ENCODE measurements around the gene CASP12.
"Not testable (repeated sequence)": the region's sequence is repeated elsewhere in the genome, so short reads cannot be mapped to it uniquely, and the experiment has no call there.

Gene CASP12

DNA sequence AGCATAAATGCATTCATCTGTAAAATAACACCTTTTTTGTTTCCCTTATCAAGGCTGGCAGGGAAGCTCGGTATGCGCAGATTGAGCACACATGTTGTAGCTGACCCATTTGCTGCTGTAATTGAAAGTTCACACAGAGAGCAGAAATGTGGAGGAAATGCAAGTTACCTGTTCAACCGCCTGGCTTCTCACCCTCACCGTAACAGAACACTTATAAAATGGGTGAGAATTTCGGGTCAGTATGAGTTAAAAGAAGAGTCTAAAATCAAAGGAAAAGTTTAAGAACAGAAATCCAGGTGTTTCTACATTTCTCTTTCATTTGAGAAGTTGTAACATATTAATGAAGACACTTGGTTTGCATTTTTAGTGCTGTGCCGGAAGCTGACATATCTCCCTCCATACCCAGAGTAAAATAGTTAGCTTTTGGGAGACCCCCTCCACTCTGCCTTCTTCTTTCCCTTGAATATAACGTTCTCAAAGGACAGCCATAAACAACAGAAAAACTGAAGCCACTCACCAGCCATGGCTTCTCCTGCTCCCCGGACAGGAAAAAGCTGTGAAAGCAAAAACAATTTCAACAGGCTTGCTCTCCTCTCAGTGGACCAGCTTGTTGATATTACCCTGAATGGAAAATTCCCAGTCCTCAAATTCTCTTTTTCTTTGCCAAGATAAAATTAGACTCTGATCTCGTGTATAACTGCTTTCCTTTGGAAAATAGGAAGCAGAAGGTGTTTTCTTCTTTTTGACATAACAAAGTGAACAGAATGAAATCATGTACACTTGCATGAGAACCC, at the start of gene CASP12:
TSS of gene CASP12 (minus strand) at position 570 of the 794 bp plus-strand sequence.
- in situ Hi-C loops (cut with MboI; ENCODE audit: low sequenced_read_pairs), result no loop called here

DNA sequence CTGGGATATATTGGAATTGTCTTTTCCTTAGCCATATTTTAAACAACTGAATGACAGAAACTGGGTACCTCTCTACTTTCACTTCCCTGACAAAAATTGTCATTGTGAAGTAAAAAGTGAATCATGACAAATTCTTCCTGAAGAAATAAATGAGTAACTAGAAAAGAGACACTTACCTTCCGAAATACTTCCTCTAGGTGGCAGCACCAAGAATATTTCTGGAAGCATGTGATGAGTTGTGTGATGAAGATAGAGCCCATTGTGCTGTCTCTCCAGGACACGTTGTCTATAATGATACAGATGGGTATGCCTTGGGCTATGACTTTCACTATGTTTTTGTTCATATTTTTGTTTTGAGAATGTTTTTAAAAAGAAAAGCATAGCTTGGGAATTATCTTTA, 48.6 kb upstream of the CASP12 start:
- in situ Hi-C loops (cut with MboI; ENCODE audit: low sequenced_read_pairs), result no loop called here

GRCh38 chr11:104944076-104944475, 45.8 kb upstream of the CASP12 start:
- in situ Hi-C loops (cut with MboI; ENCODE audit: low sequenced_read_pairs), result no loop called here

DNA sequence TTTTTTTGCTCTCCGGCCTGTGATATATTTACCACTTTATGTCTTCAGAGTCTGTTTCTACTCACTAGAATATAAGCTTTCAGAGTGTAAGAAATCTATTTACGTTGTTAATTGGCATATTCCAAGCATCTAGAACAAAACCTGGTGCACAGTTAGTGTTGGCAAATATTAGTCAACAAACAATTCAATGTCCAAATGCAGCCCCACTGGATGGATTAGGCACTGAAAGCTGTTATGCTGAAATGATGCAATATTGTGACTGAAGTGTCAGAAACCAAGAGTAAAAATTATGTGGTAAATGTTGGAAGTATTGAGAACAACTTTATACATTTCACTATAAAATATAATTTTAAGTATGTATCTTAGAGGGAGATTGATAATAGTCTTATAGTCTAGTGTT, 45.3 kb upstream of the CASP12 start:
- in situ Hi-C loops (cut with MboI; ENCODE audit: low sequenced_read_pairs), result no loop called here

DNA sequence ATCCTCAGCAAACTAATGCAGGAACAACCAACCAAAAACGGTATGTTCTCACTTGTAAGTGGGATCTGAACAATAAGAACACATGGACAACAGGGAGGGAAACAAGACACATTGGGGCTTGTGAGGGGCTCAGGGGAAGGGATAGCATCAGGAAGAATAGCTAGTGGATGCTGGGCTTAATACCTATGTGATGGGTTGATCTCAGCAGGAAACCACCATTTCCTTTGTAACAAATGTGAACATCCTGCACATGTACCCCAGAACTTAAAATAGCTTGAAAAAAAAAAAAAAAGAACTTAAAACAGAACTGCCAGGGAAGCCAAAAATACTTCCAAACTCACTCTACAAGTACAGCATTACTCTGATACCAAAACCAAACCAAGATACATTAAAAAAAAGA, 36.3 kb upstream of the CASP12 start:
- in situ Hi-C loops (cut with MboI; ENCODE audit: low sequenced_read_pairs), result no loop called here

GRCh38 chr11:104934073-104934472, 35.8 kb upstream of the CASP12 start:
- in situ Hi-C loops (cut with MboI; ENCODE audit: low sequenced_read_pairs), result not testable (repeated sequence)

GRCh38 chr11:104928811-104929210, 30.6 kb upstream of the CASP12 start:
- in situ Hi-C loops (cut with MboI; ENCODE audit: low sequenced_read_pairs), result no loop called here

DNA sequence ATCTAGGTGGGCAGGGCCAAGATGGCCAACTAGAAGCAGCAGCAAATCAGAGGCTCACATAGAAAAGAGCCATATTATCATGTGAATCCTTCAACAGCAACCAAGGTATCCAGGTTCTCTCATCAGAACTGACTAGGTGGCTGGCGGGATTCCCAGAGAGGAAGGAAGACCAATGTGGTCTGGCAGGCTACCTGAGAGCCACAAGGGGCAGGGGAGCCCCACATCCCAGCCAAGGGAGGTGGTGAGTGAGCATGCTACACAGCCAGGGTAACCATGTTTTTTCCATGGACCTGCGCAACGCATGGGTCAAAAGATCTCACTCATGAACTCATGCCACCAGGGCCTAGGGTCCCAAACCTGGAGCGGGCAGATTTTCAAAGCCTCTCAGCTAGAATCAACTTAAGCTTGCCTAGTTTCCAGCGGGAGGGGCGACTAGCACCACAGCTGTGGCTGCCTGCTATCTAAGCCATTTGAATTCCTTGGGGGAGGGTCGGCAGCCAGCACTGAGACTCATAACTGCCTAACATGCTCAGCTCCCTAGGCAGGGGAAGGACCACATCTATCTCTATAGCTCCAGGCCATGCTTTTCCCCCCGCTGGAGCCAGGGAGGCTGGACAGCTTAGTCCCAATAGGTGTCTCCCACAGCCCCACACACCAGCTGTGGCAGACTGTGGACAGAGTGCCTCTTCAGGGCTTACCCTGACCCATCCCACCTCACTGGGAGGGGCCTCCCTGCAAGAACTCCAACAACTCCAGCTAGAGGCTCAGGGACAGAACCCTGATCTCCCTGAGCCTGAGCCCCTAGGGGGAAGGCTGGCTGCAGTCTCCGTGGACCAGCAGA, 28.7 kb upstream of the CASP12 start:
- in situ Hi-C loops (cut with MboI; ENCODE audit: low sequenced_read_pairs), result no loop called here

- in situ Hi-C loops (cut with MboI; ENCODE audit: low sequenced_read_pairs), result no loop called here
Observed at GRCh38 chr11:104925850-104926249, 27.6 kb upstream of the CASP12 start.

- in situ Hi-C loops (cut with MboI; ENCODE audit: low sequenced_read_pairs), result no loop called here
Observed at GRCh38 chr11:104918113-104918824, 20.0 kb upstream of the CASP12 start.

DNA sequence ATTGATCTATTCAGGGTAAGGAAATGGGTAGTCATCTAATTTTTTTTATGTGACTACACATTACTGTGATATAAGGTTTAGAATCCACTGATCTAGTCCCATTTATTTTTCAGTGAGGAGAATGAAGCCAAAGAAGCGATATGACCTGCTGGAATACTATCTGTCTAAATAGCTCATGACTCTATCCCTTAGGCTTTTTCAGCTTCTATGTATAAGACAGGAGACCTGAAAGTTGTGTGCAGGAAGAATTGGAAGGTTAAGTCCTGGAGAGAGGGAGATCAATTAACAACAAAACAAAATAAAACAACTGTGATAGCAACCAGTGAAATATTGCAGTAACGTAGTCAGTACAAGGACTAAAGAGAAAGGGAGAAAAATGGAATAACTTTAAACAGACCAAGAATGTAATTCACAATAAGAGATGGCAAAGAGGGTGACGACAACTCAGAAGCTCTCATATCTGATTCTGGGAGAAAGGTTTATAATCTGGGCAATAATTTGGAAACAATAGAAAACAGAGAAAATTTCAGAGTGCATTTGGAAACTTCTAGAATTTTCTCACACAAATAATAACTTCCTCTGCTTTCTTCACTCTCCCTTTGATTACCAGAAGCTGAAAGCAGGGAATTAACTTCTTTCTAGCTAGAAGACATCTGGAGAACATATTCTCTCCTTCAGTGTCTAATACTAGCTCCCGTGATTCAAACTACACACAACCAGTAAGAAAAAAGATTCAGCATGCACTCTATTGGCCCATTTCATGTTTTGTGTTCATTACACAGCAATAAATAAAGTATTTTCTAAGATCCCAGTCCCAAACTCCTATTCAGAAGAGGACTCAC, 19.2 kb upstream of the CASP12 start:
- in situ Hi-C loops (cut with MboI; ENCODE audit: low sequenced_read_pairs), result no loop called here

- in situ Hi-C loops (cut with MboI; ENCODE audit: low sequenced_read_pairs), result no loop called here
Observed at GRCh38 chr11:104916442-104916841, 18.2 kb upstream of the CASP12 start.

DNA sequence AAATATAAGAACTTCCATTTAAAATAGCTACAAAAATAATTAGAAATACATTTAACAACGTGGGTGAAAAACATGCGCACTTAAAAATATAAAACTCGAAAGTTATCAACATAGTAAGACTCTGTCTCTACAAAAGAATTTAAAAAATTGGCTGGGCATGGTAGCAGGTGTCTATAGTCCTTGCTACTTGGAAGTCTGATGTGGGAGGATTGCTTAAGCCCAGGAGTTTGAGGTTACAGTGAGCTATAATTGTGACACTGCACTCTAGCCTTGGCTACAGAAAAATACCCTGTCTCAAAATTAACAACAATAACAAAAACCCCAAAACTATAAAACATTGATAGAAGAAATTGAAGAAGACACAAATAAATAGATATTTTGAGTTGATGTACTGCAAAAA, 13.8 kb upstream of the CASP12 start:
- in situ Hi-C loops (cut with MboI; ENCODE audit: low sequenced_read_pairs), result no loop called here

- in situ Hi-C loops (cut with MboI; ENCODE audit: low sequenced_read_pairs), result no loop called here
Observed at GRCh38 chr11:104908186-104908531, 9.9 kb upstream of the CASP12 start.

DNA sequence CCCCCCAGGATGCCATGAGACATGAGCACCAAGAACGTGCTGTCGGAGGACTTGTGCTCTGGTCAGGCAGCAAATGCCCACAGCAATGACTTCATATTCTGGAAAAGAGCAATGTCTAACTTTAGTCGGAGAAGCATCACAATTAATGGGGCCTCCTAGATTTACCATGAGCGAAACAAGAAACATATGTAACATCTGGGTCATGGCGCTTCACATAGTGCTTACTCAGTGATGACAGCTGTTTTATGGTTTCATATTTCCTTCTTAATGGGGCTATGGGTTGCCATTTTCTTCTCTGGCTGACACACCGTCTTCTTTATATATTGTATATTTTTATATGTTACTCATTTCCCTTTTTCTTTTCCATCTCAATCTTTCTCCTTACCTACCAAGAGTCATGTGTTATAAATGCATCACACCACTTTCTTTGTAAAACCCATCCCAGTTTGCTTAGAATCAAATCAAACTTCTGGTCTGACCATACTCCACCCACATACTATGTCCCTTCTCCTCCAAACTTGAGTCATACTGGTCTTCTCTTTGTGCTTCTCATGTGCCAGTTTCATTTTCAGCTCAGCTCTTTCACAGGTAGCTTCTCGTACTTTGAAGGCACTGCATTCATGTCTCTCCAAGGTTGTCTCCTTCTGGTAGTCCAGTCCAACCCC, 9.4 kb upstream of the CASP12 start:
- in situ Hi-C loops (cut with MboI; ENCODE audit: low sequenced_read_pairs), result no loop called here

DNA sequence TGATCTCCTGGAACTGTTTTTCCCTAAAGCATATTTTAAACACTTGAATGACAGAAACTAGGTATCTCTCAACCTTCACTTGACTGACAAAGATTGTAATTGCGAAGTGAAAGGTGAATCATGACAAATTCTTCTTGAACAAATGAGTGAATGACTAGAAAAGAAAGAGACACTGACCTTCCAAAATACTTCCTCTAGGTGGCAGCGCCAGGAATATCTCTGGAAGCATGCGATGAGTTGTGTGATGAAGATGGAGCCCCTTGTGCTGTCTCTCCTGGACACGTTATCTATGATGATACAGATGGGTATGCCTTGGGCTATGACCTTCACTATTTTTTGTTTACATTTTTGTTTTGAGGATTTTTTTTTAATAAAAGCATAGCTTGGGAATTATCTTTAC, 7.0 kb upstream of the CASP12 start:
- in situ Hi-C loops (cut with MboI; ENCODE audit: low sequenced_read_pairs), result no loop called here

DNA sequence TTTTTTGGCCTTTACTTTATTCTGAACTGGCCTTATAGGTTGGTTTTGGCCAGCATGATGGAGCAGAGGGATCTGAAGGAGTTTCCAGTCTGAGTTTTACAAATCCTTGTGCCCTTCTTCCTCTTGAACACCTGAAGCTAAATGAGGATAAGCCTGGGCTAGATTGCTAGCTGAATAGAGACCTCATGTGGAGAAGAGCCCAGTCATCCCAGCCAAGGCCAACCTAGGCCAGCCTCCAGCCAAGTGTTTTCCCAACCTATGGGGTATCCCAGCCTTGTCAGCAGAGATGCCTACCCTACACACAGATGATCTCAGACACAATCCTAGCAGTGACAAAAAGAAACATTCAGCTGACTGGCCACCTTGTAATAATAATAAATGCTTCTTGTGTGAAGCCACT, 966 bp upstream of the CASP12 start:
- in situ Hi-C loops (cut with MboI; ENCODE audit: low sequenced_read_pairs), result no loop called here

- in situ Hi-C loops (cut with MboI; ENCODE audit: low sequenced_read_pairs), result no loop called here
Observed at GRCh38 chr11:104898685-104899013, 389 bp upstream of the CASP12 start.

DNA sequence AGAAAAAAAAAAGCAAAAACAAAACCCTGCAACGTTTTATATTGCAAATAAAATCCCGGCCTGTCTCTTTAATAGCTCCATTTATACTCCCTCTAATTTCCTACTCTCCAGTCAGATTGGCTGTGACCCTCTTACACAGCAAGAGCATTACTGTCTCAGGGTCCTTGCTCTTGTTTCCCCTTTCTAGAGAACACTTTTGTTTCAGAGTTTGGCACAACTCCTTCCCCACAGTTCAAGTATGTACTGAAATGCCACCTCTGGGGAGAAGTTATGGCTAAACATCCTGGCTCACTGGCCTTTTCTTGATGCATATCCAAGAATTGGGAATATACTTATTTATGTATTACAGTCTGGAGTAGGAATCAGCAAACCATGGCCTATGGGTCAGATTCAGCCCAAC, 2.6 kb downstream of the CASP12 start:
- in situ Hi-C loops (cut with MboI; ENCODE audit: low sequenced_read_pairs), result no loop called here

DNA sequence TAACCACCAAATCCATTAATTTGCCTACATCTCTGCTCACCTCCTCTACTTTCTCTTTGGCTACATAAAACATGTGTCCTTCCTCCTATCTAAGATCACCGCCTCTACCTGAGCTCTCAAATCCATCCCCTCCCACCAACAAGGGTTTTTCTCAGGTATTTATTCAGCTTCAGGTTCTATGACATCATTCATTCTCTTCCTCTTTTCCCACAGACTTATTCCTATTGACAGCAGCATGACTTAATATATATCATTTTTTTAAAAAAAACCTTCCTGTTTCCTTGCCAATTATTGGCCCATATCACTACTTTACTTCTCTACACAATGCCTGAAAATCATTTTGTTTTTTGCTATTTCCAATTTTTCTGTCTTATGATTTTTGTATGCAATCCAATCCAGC, 4.4 kb downstream of the CASP12 start:
- in situ Hi-C loops (cut with MboI; ENCODE audit: low sequenced_read_pairs), result no loop called here

All from hTERT RPE-1 (cell line).